Measurements from ENCODE around the gene FCHSD1.

Gene FCHSD1

GRCh38 chr5:141650851-141651727 lies at the start of gene FCHSD1:
FCHSD1 (minus strand) TSS chr5:141651418; CDS start chr5:141651368, 50 bp downstream.
- no peak for FAIRE-seq

DNA sequence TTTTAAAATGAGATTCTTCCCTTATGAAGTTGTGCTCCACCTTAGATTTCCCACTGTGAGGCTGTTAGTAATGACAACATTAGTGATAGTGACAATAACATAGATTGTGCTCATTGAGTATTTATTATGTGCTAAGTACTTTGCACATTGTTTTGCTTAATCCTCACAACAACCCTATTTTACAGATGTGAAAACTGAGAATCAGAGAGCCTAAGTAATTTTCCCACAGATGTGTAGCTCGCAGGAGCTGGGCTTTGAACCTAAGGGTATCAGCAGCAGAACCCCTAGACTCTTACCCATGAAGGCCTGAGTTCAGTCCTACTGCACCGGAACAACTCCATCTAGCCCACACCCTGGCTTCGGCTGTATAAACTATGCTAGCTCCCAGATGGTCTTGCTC lies 46.4 kb upstream of the FCHSD1 start:
- no peak for FAIRE-seq

DNA sequence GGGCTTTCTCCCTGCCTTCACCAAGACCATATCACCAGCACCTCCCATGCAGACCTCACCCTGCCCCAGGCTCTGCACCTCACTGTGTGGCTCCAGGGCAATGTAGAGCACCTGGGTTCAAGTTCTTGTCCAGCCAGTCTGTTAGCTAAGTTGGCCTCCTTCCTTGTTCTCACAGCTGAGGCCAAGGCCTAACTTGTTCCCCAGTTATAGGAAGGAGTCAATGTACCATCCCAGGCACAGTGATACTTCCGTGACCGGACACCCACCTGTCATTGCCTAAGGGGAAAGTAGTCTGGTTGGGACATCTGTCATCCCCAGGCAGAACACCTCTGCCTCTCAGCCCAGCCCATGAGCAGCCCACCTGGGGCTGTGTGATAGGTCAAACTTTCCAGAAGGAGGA lies 45.2 kb upstream of the FCHSD1 start:
- no peak for FAIRE-seq

DNA sequence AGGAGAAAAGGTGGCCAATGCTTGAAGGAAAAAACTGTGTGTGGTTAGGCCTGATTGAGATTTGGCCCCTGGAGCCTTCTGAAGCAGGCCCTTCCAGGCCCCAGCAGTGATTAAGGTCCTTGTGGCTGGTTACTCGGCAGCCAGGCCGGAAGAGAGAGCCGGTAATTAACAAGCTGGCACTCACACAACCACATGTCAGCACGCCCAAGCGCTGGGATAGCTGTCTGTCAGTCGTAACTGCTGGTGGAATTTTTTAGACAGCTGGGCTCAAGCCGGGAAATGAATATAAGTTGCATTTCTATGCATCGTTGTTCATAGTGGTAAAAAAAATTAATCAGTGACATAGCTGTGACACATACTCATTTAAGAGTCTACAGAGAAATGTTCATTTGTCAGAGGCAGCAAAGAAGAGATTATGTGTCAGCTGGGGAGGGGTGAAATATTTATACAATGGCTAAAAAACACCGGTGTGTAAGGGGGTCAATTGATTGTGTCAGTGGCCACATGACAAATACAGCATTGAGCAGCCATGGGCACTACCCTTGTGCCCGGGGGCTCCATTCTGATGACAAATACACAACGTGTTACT lies 44.5 kb upstream of the FCHSD1 start:
- no peak for FAIRE-seq

DNA sequence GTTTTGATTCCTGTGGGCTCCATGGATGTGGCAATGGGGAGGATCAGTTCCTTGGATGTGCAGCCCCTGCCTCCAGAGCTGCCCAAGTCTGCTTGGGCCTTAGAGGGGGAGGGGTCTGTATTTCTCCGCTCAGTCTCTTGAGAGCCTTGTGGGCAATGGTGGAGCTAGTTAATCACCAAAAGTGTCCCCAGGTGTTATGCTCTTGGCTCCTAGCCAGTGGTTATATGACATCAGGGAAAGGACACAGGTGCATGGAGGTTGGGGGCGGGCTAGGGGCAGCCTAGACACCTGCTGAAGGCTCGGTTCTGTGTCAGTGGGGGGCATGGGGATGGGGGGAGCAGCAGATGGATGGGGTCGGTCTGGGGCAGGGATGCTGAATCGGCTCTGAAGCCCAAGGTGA lies 43.3 kb upstream of the FCHSD1 start:
- no peak for FAIRE-seq

DNA sequence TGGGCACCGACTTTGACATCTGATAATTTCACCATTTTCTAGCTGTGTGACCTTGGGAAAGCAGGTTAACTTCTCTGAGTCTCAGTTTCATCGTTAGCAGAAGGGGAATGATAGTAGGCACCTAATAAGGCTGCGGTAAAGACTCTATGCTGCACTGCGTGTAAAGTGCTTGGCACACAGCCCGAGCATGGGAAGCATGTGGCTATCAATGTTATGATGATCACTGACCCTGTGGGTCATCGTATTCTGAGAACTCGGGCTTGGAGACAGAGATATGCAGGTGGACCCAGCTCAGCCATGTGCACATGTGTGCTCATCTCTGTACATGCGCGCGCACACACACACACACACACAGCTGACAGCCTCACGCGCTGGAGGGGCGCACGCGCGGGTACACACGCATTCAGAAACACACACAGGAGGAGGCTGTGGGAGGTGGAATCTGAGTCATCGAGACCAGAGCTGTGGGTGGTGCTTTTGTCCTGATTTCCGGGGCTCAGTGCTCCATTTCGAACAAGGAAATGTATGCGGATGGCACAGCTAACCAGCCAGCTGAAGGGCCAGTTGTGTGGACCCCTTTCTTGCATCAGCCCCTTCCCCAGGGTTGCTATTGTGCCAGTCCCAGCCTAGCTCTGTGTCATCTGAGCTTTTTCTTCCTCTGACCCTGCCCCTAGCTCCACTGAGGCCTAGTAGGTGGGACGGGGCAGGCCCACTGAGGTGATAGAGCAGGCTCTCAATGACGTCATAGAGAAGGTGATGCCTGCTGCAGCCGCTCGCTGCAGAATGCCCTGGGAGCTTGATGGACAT lies 41.9 kb upstream of the FCHSD1 start:
- no peak for FAIRE-seq

GRCh38 chr5:141692533-141692888 lies 41.3 kb upstream of the FCHSD1 start:
- FAIRE-seq = no peak

- FAIRE-seq = no peak
These were observed 40.8 kb upstream of the FCHSD1 start for GRCh38 chr5:141691867-141692532.

- no peak for FAIRE-seq
These were observed 40.2 kb upstream of the FCHSD1 start for GRCh38 chr5:141691286-141691866.

GRCh38 chr5:141686648-141687416 lies 35.6 kb upstream of the FCHSD1 start:
- FAIRE-seq = no peak

GRCh38 chr5:141685591-141685990 lies 34.4 kb upstream of the FCHSD1 start:
- FAIRE-seq = no peak

DNA sequence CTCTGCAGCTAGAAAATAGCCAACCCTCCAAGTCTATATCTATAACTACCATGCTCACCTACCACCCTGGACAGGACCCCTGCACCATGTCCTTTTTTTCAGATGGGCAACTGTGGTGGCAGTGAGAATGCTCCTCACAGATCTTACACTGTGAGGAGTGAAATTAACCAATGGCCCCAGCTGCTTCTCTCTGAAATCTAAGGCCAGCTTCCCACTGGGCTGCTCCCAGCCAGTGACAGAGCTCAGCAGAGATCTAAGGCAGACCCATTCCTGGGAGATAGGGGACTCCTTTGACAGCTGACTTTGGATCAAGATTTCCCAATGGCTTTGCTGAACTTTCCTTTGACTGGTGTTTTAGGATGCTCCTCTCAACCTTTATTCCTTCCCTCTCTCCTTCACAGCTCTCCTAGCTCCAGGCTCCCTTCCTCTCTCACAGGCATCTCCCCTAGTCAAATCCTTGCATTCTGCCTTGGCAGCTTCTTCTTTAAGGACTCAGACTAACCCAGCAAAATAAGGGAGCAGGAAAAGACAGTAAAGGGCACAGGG lies 32.5 kb upstream of the FCHSD1 start:
- FAIRE-seq = no peak

DNA sequence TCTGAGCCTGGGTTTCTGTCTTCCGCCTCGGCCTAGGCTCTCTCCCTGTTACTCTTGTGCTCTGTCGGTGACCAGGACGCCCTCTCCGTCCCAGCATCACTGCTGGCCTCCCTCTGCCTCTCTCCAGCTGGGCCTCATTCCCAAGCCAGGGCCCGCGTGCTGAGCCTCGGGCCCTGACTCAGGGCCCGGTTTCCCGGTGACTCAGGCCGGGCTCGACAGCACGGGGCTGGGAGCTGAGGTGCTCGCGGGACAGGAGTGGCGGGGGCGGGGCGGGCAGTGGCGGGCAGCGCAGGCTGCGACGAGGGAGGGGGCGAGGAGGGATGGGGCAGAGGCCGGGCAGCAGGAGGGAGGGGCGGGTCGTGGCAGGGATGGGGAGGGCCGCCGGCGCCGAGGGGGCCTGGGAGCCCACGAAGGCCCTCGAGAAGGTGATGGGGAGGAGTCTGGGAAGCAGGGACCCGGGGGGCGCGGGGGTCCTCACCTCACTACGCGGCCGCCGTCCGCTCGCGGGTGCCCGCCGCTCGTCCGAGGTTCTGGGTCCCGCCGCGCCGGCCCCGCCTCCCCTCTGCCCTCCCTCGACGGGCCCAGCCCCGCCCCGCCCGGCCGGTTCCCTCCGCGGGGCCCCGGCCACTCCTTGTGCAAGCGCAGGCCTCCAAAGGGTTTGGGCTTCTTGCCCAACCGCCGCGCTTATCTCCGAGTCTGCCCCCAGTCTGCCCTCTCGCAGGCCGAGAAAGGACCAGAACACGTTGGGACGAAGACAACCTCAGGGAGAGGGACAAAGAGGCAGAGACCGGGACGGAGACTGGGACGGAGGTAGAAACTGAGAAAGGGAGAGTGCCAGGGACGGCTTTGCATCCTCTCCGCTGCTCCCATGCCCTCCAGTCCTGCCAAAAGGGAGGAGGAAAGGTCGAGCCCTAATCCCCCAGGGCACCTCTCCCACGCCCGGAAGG lies 30.8 kb upstream of the FCHSD1 start, which contains the start of gene ARAP3:
ARAP3 (minus strand) TSS at position 536 of the 947 bp plus-strand sequence. CDS start 1,744 bp downstream, outside the sequence.
- FAIRE-seq = no peak

DNA sequence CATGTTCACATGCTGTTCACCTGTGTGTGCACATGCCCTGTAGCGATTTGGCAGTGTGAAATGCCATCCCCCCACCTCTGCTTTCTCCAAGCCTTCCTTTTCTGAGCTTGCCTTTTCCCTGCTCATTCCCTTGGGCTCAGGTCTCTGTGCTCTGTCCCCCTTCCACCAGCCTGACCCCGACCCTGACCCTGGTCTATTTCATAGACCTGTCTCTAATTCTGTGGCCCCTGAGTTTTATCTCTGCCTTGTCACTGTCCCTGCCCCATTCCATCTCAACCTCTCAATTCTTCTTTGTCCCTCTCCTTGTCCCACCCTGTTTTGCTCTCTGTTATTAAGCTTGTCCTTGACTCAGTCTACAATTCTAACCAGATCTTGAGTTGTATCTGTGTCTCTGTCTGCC lies 30.1 kb upstream of the FCHSD1 start:
- no peak for FAIRE-seq

- no peak for FAIRE-seq
These were observed 29.6 kb upstream of the FCHSD1 start for GRCh38 chr5:141680751-141681201.

- FAIRE-seq = no peak
These were observed 29.0 kb upstream of the FCHSD1 start for GRCh38 chr5:141680178-141680577.

DNA sequence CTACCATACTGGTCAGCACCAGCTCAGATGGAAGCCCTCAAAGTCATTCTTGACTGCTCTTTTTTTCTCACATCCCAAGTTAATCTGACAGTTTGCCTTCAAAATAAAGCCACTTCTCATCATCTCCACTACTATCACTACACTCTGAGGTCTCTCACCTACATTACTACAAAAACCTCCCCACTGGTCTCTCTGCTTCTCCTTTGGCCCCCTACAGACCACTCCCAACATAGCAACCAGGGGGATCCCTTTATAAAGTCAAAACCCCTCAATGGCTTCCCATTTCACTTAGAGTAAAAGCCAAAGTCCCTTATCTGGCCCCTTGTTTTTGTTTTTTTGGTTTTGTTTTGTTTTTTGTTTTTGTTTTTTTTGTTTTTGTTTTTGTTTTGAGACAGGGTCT lies 26.2 kb upstream of the FCHSD1 start:
- no peak for FAIRE-seq

DNA sequence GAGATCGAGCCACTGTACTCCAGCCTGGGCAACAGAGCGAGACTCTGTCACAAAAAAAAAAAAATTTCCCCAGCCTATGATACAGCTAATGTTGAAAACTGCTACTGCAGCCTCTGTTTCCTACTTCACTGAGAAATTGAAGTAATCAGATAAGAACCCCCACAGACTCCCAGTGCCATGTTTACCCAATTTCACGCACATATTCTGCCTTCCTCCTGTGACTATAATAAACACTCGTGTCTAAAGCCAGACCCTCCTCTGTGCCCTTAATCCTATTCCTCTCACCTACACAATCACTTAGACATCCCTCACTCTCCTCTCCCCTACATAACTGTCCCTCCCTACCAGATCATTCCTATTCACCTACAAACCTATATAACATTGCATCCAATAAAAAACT lies 24.5 kb upstream of the FCHSD1 start:
- no peak for FAIRE-seq

DNA sequence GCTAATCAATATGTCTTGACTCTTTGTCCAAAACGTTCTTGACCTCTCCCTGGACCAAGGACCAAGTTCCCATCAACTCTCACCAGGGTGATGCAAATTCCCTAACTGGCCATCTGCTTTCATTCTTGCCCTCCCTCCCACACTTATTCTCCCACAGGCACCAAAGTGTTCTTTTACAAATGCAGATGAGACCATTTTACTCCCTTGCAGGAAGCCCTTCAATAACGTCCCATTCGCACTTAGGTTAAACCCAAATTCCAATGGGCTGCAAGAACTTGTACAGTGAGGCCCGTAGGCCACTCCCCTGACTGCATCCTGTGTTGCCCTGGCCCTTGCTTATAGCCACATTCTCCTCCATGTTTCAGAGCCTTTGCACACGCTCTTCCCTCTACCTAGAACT lies 23.5 kb upstream of the FCHSD1 start:
- no peak for FAIRE-seq

Data from endometrium (tissue), 2 donors.